ENCODE results near the gene KCND2.
A peak's percentile ranks its signal among the peaks of the same experiment; 100 is the strongest.
"Not testable (repeated sequence)": the region's sequence is repeated elsewhere in the genome, so short reads cannot be mapped to it uniquely, and the experiment has no call there.

KCND2 gene

DNA sequence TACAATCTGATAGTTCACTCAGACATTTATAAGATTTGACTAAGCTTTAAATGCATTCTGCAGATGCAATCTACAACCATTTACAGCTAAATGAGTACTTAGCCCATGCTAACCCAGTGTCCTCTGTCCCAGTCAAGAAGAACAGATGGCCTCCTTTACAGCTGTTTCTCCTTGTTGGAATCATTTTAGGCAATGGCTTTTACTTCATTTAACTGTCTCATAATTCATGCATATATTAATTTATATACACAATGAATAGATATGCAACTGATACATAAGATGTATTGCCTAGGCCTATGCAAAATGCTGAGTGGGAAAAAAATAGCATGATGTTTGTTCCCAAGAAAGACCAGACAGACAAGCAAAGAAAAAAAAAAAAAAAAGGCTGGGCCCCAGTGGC is 502.8 kb downstream of the KCND2 start:
- DNase-seq, result no peak

DNA sequence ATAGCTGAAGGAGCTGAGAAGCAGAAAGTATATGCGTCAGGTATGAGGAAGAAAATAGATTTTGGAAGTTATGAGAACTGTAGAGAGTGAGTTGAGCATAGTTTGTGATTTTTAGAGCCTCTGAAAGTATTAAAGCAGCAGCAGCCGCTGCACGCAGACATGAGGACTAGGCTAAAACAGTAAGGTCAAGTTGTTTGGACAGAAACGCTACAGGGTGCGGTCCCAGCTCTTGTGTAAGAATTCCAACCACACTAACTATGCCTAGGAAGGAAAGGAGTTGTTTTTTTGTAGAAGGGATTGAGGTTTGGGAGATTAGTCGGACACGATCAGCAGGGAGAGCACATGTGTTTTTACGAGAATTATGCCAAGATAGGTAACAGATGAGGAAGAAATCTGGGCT is 506.1 kb downstream of the KCND2 start:
- DNase-seq, result not testable (repeated sequence)

DNA sequence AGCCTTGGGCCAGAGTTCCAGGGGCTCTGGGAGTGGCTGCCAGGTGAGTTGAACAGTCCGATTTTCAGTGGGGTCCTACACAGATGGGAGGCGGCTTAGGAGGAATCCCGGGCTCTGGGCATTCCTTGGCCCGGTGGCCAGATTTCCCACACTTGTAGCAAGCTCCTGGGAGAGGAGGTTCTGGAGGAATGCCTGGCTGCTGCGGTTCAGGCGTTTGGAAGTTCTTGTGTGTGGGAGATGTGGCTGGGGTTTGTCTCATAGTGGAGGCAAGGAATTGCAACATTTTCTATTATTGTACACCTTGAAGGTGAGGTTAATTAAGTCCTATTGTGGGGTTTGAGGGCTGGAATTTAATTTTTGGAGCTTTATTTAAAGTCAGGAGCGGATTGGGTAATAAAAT is 507.5 kb downstream of the KCND2 start:
- DNase-seq, result not testable (repeated sequence)

DNA sequence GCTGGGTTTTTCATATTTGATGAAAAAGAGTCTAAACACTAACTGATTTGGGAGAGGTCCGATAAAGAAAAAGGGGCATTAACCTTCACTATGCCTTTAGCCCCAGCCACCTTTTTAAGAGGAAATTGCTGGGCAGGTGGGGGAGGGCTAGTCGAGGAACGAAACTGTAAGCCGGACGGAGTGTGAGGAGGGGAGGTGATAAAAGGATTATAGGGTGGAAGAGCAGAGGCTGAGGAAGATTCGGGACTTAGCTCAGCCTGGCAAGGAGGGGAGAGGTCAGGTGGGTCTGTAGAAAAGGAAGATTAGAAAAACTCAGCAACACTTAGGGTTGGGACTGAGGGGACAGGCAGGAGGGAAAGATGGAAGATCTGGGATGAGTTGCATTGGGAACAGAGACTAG is 508.0 kb downstream of the KCND2 start:
- no peak for DNase-seq

DNA sequence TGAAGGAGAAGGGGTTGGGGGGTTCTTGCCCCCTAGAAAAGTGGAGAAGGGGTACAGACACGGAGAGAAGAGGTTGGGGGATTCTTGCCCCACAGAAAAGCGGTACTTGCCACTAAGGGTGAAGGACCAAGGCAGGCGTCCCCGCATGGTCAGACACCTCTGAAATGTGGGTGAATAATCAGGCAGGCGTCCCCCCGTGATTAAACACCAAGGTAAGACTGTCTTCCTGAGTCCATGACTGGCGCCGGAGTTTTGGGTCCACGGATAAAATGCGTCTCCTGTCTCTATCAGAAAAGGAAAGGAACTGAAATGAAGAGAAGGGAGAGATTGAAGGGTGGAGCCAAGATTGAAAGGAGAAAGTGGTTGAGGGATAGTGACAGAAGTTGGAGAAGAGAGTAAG is 508.9 kb downstream of the KCND2 start:
- DNase-seq, result not testable (repeated sequence)

DNA sequence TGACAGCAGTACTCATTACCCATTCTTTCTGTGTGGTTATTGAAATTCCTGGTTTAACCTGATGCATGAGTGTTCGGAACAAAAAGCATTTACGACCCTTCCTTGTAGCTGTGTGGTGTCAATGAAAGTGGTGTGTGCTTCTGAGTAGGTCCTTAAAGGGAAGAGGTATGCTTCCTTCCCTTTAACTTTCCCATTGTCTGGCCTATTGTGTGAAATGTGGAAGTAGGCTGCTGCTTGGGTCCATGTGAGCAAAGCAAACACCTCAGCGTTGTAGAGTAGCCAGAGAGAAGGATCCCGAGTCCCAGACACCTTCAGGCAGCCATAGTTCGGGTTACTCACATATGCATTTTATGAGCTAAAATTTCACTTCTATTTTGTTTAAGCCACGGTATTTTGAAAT is 510.3 kb downstream of the KCND2 start:
- DNase-seq, result no peak

DNA sequence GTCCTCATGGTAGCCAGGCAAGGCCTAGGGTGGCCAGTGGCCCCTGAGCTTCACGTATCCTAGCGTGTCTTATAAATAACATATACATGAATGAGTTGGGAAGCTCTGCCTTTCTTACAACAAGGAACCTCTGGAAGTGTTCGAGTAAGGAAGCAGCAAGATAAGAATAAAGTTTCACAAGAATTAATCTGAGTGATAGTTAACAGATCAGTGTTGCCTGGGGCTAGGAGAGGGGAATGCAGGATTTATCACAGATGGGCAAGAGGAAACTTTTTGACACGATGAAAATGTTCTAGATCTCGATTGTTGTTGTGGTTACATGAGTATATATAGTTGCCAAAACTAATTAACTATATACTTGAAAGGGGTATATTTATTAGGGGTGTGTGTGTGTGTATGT is 510.7 kb downstream of the KCND2 start:
- DNase-seq, result no peak

DNA sequence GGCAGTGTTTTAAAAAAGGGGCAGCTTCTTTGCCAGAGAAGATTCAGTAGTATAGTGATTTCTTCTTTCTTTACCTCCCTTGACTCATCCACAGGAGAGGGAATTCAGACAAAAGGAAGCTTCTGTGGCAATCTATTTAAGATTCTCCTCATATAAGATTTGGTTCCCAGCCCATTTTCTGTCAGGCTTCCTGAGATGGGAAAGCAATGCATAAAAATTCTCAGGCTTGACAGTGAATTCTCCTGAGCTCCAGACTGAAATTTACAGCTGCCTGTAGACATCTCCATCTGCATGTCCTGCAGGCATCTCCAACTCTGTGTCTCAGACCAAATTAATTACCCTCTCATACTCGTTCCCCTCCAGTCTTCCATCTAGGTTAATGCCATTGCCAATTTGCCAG is 512.1 kb downstream of the KCND2 start:
- no peak for DNase-seq

DNA sequence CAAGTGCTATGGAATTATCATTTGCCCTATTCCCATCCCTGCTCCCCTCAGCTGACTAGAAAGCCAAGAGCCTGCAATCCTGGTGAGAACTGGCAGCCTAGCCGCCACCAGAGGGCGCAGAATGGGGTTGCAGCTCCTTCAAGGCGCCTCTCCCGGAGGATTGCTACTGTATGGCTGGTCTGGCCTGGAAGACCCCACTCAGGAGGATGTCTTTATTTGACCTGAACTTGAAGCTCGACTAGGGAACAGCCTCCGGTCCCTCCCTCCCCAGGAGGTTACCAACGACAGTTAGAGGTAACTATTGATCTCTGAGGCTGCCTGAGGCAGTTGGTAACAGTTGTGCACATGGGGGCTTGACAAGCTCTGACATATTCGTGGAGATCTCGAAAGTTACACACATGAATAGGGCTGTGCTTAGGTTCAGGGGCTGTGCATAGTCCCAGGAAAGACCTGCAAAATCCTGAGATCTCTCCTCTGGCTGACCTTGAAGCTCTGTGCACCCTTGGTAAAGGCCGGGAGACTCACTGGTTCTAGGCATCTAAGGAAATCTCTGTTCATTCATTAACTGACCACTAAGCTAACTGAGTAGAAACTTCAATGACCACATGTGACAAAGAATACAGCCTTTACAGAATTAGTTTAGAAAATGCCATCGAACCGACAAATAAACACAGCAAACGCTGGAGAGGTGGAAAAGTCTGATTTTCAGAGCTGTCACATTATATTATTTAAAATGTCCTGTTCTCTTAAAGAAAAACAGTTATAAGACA is 519.3 kb downstream of the KCND2 start:
- peak; percentile 81 for DNase-seq

DNA sequence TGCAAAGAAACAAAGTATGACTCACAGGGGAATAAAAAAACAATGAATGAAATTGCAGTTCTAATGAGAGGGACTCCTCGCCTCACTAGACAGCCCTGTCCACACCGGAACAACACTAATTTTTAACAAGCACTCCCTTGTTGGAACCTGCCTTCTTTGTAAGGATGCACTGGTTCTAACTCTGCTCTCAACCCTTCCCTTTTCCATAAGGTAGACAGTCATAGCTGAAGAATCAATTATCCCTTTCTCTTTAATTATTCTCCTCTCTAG is 519.8 kb downstream of the KCND2 start:
- DNase-seq, result no peak

DNA sequence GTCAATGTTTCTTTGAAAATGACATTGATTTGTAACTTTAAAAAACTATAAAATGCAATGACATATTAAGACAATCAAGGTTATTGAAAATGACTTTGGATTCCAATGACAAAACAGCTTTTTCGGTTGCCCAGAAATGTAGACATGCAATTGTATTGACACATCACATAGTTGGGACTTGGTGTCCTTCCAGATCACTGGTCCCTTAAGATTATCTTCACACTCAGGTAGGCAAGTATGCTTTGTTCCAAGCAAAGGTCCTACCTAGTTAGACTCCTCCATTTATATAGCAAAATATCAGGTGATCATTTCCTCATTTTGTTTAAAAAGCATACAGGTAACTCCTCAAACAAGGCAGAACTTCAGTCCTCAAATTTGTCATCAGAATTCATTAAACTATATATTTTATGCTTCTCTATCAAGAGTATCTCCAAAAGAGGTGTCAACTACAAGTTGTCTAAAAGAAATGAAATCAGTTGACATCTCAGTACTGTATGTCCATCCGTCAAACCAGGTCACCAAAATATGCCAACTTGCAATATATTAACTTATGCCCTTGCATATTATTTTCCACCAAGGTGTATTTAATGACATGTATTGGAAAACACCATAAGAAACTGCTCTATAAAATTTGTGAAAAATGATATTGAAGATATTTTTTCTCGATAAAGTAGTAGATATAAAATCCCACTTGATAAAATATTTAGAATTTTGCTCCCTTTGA is 520.4 kb downstream of the KCND2 start:
- DNase-seq, result no peak

DNA sequence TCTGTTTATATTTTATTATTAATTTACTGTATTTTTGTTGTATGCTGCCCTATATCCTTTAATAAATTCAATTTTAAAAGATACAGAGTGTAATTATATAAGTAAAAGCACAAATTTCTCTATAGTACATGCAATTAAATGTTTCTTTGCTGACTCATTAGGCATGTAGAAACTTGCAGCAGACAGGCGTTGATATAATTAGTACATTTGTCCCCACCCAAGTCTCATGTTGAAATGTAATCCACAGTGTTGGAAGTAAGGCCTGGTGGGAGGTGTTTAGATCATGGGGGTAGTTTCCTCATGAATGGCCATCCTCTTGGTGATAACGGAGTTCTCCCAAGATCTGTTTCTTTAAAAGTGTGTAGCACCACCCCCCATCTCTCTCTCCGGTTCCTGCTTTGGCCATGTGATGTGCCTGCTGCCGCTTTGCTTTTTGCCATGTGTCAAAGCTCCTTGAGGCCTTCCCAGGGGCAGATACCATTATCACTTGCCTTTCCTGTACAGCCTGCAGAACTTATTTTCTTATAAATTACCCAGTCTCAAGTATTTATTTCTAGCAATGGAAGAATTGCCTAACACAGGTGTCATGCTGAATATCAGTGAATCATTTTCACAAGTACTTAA is 521.2 kb downstream of the KCND2 start:
- no peak for DNase-seq

DNA sequence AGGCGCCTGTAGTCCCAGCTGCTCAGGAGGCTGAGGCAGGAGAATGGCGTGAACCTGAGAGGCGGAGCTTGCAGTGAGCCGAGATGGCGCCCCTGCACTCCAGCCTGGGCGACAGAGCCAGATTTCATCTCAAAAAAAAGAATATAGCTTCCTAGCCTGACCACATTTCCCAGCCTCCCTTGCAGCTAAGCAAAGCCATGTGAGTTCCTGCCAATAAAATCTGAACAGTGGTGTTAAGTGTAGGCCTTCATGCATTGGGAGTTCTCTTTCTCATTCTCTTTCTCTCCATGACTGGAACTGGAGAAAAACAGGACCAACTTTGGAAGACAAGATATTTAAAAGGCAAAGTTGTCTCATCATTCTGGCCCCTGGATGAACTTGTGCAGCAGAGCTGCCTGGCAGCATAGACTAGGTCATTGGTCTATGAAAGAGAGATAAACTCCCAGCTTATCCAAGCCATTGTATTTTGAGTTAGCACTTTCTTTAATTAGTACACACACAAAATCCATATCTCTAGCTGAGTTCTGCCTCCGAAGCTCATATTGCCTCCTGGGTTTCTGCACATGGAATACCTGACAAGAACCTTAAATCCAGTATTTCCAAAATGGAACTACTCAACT is 524.2 kb downstream of the KCND2 start:
- no peak for DNase-seq

DNA sequence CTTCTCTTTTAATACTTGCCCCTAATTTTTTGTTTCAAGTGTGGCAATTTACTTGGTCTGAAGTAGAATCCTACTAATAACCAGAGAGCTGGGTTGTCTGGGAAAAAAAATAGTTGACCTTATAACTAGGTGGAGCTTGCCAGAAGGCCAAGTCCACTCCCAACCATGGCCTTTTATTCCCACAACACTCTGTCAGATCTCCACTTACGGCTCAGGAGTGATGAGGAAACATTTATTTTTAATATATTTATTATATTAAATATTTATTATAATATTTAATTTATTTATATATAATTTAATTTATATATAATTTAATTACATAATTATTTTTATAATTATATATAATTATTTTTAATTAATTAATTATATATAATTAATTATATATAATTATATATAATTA is 526.2 kb downstream of the KCND2 start:
- no peak for DNase-seq
